Mammary epithelial cell (primary cell): Measurements from ENCODE around the gene UBE2L3.
"Not testable (repeated sequence)": the region's sequence is repeated elsewhere in the genome, so short reads cannot be mapped to it uniquely, and the experiment has no call there.

Experiments
- EZH2 ChIP-seq: IDR thresholded peaks from 2 replicates; pipeline ENCODE4 v1.6.1; 2012; ENCODE audit warnings: low read length, inconsistent platforms, borderline replicate concordance
- TF ChIP-seq, protein P1 (sequence below), 2 donors: IDR thresholded peaks in 1 of 2; conservative IDR thresholded peaks in 1 of 2; 2 replicates each; pipeline ENCODE4 v1.5.1; 2011 to 2012; ENCODE audit warnings: inconsistent platforms in 2 of 2, low read length in 2 of 2, mild to moderate bottlenecking in 2 of 2, control low read depth in 1 of 2, low read depth in 1 of 2; ENCODE audit not compliant: insufficient read depth in 1 of 2; ENCODE audit errors: extremely low read depth in 1 of 2

DNA sequence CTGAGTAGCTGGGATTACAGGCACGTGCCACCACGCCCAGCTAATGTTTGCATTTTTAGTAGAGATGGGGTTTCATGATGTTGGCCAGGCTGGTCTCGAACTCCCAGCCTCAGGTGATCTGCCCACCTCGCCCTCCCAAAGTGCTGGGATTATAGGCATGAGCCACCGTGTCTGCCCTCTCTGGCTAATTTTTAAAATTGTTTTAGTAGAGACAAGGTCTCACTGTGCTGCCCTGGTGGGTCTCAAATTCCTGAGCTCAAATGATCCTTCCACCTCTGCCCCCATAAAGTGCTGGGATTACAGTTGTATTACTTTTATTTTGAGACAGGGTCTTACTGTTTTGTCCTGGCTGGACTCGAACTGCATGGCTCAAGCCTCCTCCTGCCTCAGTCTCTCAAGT lies 78.0 kb downstream of the UBE2L3 start:
- TF ChIP-seq, protein P1, sequence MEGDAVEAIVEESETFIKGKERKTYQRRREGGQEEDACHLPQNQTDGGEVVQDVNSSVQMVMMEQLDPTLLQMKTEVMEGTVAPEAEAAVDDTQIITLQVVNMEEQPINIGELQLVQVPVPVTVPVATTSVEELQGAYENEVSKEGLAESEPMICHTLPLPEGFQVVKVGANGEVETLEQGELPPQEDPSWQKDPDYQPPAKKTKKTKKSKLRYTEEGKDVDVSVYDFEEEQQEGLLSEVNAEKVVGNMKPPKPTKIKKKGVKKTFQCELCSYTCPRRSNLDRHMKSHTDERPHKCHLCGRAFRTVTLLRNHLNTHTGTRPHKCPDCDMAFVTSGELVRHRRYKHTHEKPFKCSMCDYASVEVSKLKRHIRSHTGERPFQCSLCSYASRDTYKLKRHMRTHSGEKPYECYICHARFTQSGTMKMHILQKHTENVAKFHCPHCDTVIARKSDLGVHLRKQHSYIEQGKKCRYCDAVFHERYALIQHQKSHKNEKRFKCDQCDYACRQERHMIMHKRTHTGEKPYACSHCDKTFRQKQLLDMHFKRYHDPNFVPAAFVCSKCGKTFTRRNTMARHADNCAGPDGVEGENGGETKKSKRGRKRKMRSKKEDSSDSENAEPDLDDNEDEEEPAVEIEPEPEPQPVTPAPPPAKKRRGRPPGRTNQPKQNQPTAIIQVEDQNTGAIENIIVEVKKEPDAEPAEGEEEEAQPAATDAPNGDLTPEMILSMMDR (conservative IDR thresholded peaks at IDR 0.05 in 1 of 2, IDR thresholded peaks at IDR 0.05 in 1 of 2; ENCODE audit: extremely low read depth in 1 of 2, insufficient read depth in 1 of 2, low read depth in 1 of 2, low read length in 2 of 2): not testable (repeated sequence)
- TF ChIP-seq EZH2: not testable (repeated sequence)
